ENCODE results near the gene DHRS12.
A peak's percentile ranks its signal among the peaks of the same experiment; 100 is the strongest.
"Not testable (repeated sequence)": the region's sequence is repeated elsewhere in the genome, so short reads cannot be mapped to it uniquely, and the experiment has no call there.

The DHRS12 gene

GRCh38 chr13:51828730-51829567 is 25.0 kb upstream of the DHRS12 start:
- no peak for DNase-seq

GRCh38 chr13:51827254-51827653 is 23.3 kb upstream of the DHRS12 start:
- no peak for DNase-seq

GRCh38 chr13:51826606-51827005 is 22.6 kb upstream of the DHRS12 start:
- DNase-seq, result peak in 1 of 56 donors; percentile 5

- DNase-seq, result no peak
These were observed 21.8 kb upstream of the DHRS12 start for GRCh38 chr13:51825681-51826254.

- DNase-seq, result no peak
These were observed 21.2 kb upstream of the DHRS12 start for GRCh38 chr13:51825165-51825592.

- not testable (repeated sequence) for DNase-seq
These were observed 20.7 kb upstream of the DHRS12 start for GRCh38 chr13:51824712-51825111.

- no peak for DNase-seq
These were observed 19.9 kb upstream of the DHRS12 start for GRCh38 chr13:51823863-51824262.

- DNase-seq, result no peak
These were observed 19.4 kb upstream of the DHRS12 start for GRCh38 chr13:51823359-51823758.

- no peak for DNase-seq
These were observed 18.3 kb upstream of the DHRS12 start for GRCh38 chr13:51822106-51822815.

- no peak for DNase-seq
These were observed 17.6 kb upstream of the DHRS12 start for GRCh38 chr13:51821606-51822005.

- no peak for DNase-seq
These were observed 16.1 kb upstream of the DHRS12 start for GRCh38 chr13:51820016-51820597.

- DNase-seq, result no peak
These were observed 15.6 kb upstream of the DHRS12 start for GRCh38 chr13:51819544-51819943.

GRCh38 chr13:51818781-51819511 is 15.0 kb upstream of the DHRS12 start:
- DNase-seq, result peak in 25 of 56 donors; percentile 8 to 53 (median 23)

GRCh38 chr13:51818276-51818675 is 14.3 kb upstream of the DHRS12 start:
- no peak for DNase-seq

GRCh38 chr13:51817717-51818116 is 13.8 kb upstream of the DHRS12 start:
- DNase-seq, result no peak

GRCh38 chr13:51816604-51817249 is 12.8 kb upstream of the DHRS12 start:
- no peak for DNase-seq

- no peak for DNase-seq
These were observed 11.9 kb upstream of the DHRS12 start for GRCh38 chr13:51815848-51816247.

- peak in 26 of 56 donors; percentile 8 to 65 (median 24) for DNase-seq
These were observed 11.1 kb upstream of the DHRS12 start for GRCh38 chr13:51814825-51815650.

GRCh38 chr13:51814071-51814470 is 10.1 kb upstream of the DHRS12 start:
- no peak for DNase-seq
